ENCODE results near the gene GET4.

Gene GET4

DNA sequence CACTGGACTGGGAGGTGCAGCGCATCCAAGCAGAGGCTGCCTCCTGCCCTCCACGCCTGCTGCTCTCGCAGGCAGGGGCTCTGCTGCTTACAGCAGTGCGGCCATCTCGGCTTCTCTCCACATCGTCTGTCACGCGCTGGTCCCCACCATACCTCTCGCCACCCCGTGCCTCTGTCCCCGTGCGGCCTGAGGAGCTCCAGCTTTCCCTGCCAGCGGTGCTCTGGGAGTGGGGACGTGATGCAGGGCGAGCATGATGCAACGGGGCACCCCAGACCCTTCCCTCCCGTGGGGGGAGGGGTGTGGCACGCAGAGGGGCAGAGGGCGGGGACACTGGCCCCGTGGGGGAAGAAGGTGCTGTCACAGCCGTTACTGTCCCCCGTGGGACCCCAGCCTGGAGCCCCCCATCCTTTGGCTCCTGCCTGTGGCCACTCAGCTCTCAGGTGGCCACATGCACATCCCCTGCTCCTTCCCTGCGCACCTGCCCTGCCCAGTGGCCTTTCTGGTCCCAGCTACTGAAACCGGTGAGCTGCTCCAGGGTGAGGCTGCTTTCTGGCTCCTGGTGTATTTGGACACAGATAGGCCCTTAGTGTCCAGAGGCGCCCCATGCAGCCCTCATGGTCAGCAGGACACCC lies 9.0 kb downstream of the GET4 start:
- TF ChIP-seq, protein P1, sequence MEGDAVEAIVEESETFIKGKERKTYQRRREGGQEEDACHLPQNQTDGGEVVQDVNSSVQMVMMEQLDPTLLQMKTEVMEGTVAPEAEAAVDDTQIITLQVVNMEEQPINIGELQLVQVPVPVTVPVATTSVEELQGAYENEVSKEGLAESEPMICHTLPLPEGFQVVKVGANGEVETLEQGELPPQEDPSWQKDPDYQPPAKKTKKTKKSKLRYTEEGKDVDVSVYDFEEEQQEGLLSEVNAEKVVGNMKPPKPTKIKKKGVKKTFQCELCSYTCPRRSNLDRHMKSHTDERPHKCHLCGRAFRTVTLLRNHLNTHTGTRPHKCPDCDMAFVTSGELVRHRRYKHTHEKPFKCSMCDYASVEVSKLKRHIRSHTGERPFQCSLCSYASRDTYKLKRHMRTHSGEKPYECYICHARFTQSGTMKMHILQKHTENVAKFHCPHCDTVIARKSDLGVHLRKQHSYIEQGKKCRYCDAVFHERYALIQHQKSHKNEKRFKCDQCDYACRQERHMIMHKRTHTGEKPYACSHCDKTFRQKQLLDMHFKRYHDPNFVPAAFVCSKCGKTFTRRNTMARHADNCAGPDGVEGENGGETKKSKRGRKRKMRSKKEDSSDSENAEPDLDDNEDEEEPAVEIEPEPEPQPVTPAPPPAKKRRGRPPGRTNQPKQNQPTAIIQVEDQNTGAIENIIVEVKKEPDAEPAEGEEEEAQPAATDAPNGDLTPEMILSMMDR (IDR thresholded peaks at IDR 0.05): no peak

DNA sequence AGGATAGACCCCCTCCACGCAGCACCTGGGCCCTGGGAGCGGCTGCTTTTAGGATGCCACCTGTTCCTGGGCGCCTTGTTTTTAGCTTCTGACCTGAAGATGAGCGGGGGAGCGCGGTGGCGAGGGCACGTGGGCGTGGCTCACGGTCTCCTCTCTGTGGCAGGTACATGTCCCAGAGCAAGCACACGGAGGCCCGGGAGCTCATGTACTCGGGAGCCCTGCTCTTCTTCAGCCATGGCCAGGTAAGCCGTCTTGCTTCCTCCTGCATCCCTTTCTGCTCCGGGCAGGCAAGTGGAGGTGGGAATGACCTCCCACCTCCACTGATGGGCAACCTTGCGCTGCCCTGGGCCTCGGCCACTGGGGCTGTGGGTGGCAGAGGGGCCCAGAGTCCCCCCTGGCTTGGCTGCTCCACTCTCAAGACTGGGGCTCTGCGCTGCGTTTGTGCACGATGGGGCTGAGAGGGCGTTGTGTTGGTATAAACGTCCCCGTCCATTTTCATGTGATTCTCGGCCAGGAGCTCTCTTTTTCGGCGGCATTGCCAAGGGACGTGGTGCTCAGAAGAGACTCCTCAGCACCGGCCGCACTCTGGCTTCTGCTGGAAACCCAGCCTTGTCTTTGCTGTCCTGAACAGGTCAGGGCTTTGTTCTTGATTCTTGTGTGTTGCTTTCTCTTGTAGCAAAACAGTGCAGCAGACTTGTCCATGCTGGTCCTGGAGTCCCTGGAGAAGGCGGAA lies 9.7 kb downstream of the GET4 start:
- Histone ChIP-seq H3K9me3 (ENCODE audit: control insufficient read depth, low read length) (no peaks in the 10 kb centered on the region), H3K27me3 (ENCODE audit: control insufficient read depth, insufficient read depth, low read length) (no peaks in the 10 kb centered on the region), H3K4me1 (no peaks in the 10 kb centered on the region), H3K79me2 (peaks cover 73% of the 10 kb centered on the region), H2AFZ (no peak overlapping the region), H3K36me3 (ENCODE audit: control insufficient read depth, insufficient read depth, low read length) (no peaks in the 10 kb centered on the region), H3K4me2 (ENCODE audit: low read length) (no peak overlapping the region), H3K9ac (no peak overlapping the region), H3K4me3 (ENCODE audit: low read depth, low read length) (no peak overlapping the region), H3K27ac (no peak overlapping the region)
- TF ChIP-seq, protein P1 (IDR thresholded peaks at IDR 0.05): no peak

More for the DNA sequence above, 9.0 kb downstream of the GET4 start:
- no peaks in the 10 kb centered on the region for H3K27me3 ChIP-seq (ENCODE audit: control insufficient read depth, insufficient read depth, low read length)
- no peaks in the 10 kb centered on the region for H3K4me1 ChIP-seq
- peaks cover 79% of the 10 kb centered on the region for H3K79me2 ChIP-seq
- H3K9me3 ChIP-seq (ENCODE audit: control insufficient read depth, low read length): no peaks in the 10 kb centered on the region
- H3K4me2 ChIP-seq (ENCODE audit: low read length): no peak overlapping the region
- no peaks in the 10 kb centered on the region for H3K36me3 ChIP-seq (ENCODE audit: control insufficient read depth, insufficient read depth, low read length)
- H2AFZ ChIP-seq: no peak overlapping the region
- no peak overlapping the region for H3K9ac ChIP-seq
- H3K4me3 ChIP-seq (ENCODE audit: low read depth, low read length): no peak overlapping the region
- H3K27ac ChIP-seq: no peak overlapping the region

DNA sequence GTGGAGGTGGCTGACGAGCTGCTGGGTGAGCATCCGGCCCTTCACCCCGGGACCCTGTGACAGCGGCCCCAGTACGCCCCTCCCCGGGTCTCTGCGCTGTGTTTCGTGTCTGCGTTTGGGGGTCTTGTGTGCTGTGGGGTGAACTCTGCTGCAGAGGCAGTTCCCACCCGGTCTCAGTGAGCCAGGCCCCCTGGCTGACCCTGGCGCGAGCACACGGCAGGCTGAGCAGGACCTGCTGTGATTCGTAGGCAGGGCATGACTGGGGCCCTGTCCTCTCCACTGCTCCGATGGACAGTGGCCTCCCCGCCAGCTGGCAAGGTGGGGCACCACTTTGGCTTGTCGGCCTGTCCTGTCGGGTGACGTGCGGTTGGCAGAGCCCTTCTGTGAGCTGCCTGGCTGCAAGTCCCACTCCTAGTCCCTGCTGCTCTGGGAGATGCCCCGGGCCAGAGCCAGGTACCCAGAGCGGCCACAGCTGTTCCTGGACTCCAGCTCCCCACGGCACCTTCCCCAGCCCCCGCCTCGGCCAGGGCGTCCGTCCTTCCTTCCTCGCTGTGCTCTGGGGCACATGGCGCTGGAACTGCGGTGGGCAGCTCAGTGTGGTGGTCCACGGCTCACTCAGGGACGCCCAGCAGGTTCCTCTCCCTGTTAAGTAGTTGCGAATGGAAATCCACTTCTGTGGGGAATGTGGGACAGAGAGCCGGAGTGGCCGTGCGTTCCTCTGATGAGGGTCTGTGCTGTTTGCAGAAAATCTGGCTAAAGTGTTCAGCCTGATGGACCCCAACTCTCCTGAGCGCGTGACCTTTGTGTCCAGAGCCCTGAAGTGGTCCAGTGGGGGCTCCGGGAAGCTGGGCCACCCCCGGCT lies 10.5 kb downstream of the GET4 start:
- Histone ChIP-seq H3K4me1 (no peaks in the 10 kb centered on the region), H3K9ac (no peak overlapping the region), H3K4me2 (ENCODE audit: low read length) (no peak overlapping the region), H3K9me3 (ENCODE audit: control insufficient read depth, low read length) (no peaks in the 10 kb centered on the region), H3K27ac (no peak overlapping the region), H3K79me2 (peaks cover 67% of the 10 kb centered on the region), H3K36me3 (ENCODE audit: control insufficient read depth, insufficient read depth, low read length) (no peaks in the 10 kb centered on the region), H2AFZ (no peak overlapping the region), H3K27me3 (ENCODE audit: control insufficient read depth, insufficient read depth, low read length) (no peaks in the 10 kb centered on the region), H3K4me3 (ENCODE audit: low read depth, low read length) (no peak overlapping the region)
- TF ChIP-seq, protein P1 (IDR thresholded peaks at IDR 0.05): no peak

DNA sequence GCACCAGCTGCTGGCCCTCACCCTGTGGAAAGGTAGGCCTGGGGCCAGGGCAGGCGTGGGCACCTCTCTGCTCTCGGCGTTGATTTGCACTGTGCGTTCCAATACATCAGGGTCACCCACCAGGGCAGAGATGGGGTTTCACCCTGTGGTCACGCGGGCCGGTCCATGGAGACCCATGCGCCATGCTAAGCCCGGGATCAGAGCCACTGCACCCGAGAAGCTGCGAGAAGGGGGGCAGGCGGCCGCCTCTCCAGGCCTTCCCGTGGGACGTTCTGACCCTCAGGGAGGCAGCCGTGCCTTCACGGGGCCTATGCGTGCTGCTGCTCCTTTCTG lies 11.1 kb downstream of the GET4 start:
- Histone ChIP-seq H3K4me1 (no peaks in the 10 kb centered on the region), H3K79me2 (peaks cover 61% of the 10 kb centered on the region), H3K27me3 (ENCODE audit: control insufficient read depth, insufficient read depth, low read length) (no peaks in the 10 kb centered on the region), H3K9me3 (ENCODE audit: control insufficient read depth, low read length) (no peaks in the 10 kb centered on the region), H3K36me3 (ENCODE audit: control insufficient read depth, insufficient read depth, low read length) (no peaks in the 10 kb centered on the region), H3K4me2 (ENCODE audit: low read length) (no peak overlapping the region), H3K4me3 (ENCODE audit: low read depth, low read length) (no peak overlapping the region), H2AFZ (no peak overlapping the region), H3K9ac (no peak overlapping the region), H3K27ac (no peak overlapping the region)
- TF ChIP-seq, protein P1 (IDR thresholded peaks at IDR 0.05): no peak

Measured in parathyroid adenoma (tissue), 2 donors.